ENCODE results near the gene SIRT3. TPM values are rescaled to one million over a fixed set of nuclear protein-coding genes. Genes with fewer than 3 reads are reported as not detected.
"Not testable (repeated sequence)": the region's sequence is repeated elsewhere in the genome, so short reads cannot be mapped to it uniquely, and the experiment has no call there.

Gene SIRT3
- total RNA-seq, 1 donor from 2014 or later: 6.0 TPM

DNA sequence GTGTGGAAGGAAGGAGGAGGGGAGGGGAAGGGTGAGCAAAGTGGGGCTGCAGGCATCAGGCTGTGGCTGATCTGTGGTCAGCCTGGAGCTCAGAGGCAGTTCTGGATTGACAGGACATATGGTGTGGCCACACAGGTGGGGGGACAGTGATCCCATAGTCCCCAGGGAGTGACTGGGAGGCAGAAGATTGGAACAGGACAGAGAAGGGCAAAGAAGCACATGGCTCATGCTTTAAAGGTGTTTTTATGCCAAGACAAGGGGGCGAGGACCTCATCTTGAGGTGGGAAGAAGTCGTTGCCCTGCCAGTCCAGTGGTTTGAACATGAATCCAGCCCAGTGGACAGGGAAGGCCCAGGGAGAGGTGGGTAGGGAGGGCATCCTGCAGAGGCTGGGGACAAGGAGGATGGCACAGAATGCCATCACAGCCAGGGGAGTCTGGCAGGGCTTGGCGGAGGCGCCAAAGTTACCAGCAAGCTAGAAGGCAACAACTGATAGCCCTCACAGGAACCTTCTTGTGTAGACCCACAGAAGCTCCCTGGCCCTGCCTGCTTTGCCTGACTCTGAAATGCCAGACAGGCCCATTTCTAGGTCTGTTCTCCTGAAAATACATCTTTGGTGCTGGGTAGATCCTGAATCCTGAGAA, 32.1 kb downstream of the SIRT3 start:
- no peak for DNase-seq (ENCODE audit: low read depth in 2 of 2)

DNA sequence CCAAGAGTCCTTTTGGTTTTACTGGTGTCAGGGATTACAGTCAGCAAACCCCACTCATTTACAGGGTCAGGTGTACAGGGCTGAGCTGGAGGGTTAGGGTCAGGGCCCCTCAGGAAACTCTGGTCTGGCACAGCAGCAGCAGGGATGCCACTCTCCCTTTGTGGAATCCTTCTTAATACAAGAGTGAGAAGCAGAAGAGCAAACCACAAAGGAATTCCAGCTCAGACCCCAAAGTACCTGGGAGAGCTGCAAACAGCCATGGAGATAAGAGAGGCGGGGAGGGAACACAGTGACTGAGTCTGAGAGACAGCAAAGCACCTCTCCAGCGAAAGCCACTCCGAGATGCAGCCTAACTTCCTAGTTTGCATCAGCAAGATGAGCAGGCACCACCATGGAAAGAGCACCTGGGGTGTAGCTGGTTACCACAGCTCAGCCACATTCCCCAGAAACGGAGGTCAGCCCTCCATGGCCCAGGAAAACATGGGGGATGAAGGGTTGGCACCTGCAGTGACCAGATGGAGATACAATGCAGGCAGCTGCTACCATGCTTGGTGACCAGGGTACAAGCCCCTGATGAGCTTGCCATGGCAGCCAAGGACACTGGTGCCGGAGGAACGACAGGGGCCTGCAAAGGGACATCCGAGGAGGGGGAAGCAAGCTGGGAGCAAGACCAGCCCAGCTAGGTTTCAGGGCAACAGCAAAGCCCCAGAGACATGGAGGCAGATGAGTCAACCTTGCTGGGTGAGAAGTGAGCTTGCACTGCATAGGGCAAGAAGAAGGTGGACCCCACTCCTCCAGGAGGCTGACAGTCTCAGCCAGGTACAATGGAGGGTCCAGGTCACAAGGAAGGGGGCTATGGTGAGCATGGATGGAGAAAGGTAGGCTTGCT, 32.8 kb downstream of the SIRT3 start:
- no peak for DNase-seq (ENCODE audit: low read depth in 2 of 2)

DNA sequence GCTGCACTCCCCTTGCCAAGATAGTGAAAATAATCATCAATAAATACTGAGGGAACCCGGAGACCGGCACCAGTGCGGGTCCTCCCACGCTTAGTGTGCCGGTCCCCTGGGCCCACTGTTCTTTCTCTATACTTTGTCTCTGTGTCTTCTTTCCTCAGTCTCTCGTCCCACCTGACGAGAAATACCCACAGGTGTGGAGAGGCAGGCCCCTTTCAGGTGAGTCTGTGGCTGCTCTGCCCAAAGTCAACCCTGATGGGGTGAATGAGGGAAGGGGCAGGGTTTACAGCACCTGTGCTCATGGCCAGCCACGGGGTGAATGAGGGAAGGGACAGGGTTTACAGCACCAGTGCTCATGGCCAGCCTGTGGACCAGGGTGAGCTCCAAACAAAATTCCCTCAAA, 33.7 kb downstream of the SIRT3 start:
- DNase-seq (ENCODE audit: low read depth in 2 of 2): no peak

DNA sequence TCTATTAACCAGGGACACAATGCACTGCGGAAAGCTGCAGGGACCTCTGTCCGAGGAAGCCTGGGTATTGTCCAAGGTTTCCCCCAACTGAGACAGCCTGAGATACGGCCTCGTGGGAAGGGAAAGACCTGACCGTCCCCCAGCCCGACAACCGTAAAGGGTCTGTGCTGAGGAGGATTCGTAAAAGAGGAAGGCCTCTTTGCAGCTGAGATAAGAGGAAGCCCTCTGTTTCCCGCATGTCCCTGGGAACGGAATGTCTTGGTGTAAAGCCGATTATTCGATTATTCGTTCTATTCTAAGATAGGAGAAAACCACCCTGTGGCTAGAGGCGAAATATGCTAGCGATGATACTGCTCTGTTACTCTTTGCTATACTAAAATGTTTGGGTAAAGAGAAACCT, 34.2 kb downstream of the SIRT3 start:
- no peak for DNase-seq (ENCODE audit: low read depth in 2 of 2)

DNA sequence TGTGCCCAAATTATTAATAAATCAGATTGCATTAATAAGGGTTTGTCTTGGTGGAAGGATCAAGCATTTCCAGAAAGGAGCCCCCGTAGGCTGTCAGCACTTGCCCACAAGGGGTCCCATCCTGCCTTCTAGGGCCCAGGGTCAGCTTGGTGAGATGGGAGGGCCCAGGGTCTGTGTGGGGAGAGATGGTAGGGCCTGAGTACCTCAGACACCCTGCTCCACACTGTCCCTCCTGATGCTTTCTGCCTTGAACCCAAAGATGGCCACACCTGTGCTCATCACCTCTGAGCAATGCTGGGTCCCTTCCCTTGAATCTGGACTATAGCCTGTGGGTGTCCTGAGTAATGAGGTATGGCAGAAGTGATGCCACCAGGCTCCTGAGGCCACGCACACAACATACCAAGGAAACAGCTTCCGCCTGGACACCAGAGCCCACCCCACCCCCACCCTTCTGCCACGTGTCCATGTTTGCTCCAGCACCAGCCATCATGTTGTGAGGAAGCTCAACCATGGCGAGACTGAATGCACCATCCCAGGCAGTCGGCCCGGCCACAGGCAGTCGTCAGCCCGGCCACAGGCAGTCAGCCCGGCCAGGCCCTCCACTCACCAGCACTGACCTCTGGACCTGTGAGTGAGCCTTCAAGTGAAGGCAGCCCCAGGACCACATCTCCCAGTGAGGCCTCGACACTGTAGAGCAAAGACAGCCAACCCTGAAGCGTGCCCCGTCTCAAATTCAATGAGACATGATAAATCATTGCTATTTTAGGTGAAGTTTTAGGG, 35.7 kb downstream of the SIRT3 start:
- no peak for DNase-seq (ENCODE audit: low read depth in 2 of 2)

DNA sequence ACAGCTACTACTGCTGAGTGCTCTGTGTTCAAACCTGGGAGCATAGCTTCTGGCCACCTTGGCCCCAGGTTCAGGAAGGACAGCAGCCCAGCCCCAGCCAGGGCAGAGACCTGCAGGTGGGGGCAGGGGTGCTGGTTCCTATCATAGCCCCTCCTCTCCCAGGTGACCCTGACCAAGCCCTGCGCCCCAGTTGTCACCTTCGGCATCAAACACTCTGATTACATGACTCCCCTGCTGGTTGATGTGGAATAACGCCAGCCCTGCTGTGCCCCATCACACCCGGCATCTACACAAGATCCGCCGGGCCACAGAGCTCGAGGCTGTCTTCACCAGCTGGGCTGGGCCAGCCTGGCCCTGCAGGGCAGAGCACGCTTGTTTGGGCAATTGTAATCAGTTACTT, 36.4 kb downstream of the SIRT3 start:
- no peak for DNase-seq (ENCODE audit: low read depth in 2 of 2)

DNA sequence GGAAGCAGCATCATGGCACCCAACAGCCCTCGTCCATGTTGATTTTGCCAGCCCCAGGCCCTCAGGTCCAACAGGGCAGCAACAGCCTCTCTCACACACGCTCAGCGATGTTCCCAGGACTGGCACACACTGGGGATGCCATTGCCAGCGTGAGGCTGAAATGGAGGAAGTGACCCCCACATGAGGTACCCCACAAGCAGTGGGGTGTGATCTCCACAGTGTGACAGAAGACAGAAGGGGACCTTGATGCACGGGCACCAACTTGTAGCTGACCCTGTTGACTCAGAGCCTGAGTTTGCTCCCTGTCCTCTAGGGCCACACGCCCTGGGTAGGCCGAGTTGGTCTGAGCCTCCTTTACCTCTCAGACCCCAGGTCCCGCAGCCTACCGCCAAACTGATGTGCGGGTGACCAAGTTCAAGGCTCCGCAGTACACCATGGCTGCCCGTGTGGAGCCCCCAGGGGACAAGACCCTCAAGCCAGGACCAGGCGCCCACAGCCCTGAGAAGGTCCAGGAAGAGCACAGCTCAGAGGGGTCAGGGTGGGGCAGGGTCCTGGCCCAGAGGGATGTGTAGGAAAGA, 37.0 kb downstream of the SIRT3 start:
- DNase-seq (ENCODE audit: low read depth in 2 of 2): no peak

DNA sequence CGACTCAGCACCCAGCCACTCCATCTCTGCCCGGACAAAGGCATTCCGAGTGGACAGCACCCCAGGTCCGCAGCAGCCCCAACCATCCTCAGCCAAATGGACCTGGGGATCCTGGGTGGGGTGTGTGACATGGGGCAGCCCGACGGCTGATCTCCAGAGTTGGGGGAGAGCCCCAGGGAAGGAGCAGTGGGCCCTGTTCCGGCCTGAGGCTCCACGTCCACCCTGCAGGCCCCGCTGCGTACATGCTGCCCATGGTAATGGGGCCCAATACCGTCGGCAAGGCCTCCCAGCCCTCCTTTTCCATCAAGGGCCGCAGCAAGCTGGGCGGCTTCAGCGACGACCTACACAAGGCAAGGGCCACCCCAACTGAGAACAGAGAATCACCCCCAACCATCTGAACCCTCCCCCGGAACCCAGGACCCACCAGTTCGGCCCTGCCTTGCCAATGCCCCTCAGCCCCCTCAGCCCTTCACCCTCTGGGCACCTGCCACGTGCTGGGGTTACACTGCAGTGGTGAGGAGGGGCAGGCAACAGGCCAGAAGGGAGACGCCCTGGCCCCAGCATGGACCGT, 37.8 kb downstream of the SIRT3 start:
- no peak for DNase-seq (ENCODE audit: low read depth in 2 of 2)

DNA sequence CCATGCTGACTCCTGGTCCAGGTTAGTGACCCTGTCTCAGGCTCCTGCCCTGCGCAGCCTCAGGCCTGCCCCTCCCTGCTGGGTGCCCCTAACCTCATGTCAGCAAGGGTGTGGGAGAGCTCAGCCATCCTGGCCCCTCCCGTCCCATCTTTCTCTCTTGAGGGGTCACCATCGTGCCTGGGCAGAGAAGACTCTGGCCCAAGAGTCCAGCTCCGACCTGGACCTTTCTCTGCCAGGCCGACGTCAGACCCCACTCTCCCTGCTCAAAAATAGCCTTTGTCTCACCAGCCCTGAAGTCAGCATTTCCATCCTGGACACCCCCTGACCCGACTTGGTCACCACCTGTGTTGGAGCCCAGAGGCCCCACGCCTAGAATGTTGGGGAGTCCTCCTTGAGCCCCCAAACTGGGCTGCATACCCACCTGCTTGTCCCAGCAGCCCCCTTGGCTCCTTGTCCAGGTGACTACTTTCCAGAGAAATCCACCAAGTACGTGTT, 38.4 kb downstream of the SIRT3 start:
- no peak for DNase-seq (ENCODE audit: low read depth in 2 of 2)

DNA sequence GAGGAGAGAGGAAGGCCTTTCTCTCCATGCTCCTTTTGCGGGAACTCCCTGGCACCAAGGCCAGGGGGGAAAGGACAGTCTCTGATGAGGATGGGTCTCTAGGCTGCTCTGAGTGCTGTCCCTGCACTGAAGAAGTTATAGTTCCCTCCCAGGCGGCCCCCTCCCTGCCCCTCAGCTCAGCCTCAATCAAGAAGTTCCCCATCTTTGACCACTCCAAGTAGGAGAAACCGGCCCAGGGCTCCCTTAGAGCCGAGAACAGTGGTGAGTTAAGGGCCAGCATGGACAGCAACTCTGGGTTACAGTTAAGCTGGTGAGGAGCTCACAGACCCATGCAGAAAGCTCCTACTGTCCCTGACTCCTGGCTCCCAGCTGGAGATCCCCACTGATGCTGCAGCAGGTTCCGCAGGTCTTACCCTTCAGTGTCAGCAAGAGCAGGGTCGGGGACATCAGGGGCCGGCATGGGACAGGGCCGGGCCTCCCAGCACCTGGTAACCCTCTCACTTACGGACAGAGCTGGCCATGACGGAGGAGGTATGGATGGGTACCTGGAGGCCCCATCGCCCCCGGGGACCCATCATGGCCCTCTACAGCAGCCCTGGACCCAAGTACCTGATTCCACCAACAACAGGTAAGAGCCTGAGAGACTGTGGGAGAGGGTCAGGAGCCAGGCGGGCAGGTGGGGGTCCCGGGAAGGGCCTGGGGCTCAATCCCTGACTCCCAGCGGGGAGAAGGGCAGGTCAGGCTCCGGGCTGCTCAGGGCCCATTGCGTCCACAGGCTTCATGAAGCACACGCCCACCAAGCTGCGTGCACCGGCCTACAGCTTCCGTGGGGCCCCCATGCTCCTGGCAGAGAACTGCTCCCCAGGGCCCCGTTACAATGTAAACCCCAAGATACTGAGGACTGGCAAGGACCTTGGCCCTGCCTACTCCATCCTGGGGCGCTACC, 39.1 kb downstream of the SIRT3 start:
- no peak for DNase-seq (ENCODE audit: low read depth in 2 of 2)

DNA sequence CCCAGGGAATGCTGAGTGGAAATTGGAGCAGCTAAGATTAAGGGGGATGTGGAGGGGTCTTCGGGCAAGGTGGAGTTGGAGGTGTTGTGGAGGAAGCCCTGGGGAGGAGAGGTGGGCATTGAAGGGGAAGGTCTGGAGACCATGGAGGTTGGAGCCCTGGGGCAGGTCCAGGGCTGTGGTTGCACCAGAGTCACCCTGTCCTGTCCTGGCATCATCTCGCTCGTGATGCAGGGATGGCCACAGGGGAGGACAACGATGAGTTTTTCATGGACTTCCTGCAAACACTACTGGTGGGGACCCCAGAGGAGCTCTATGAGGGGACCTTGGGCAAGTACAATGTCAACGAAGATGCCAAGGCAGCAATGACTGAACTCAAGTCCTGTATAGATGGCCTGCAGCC, 42.7 kb downstream of the SIRT3 start:
- DNase-seq (ENCODE audit: low read depth in 2 of 2): not testable (repeated sequence)

DNA sequence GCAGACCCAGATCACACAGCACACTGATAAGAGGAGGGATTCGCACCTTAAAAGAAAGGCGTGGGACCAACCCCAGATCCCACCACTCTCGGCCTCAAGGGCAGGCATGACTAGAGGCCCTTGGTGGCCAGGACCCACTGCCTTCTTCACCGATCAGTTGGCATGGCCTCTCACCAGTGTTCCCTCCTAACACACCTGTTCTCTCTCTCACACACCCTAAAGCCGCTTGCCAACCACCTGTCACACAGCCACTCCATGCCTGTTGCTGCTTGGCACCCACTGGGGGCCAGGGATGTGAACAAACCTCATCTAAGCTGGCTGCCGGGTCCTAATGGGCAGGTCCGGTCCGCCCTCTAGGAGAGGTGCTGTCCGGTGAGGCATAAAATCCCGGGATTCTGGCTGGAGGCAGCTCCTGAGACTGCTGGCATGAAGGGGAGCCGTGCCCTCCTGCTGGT, 43.4 kb downstream of the SIRT3 start, which contains the start of gene SCGB1C1:
Gene SCGB1C1, plus strand, starts transcription at position 405 of the 455 bp plus-strand sequence. Its CDS starts 22 bp downstream, at position 427.
- DNase-seq (ENCODE audit: low read depth in 2 of 2): not testable (repeated sequence)

DNA sequence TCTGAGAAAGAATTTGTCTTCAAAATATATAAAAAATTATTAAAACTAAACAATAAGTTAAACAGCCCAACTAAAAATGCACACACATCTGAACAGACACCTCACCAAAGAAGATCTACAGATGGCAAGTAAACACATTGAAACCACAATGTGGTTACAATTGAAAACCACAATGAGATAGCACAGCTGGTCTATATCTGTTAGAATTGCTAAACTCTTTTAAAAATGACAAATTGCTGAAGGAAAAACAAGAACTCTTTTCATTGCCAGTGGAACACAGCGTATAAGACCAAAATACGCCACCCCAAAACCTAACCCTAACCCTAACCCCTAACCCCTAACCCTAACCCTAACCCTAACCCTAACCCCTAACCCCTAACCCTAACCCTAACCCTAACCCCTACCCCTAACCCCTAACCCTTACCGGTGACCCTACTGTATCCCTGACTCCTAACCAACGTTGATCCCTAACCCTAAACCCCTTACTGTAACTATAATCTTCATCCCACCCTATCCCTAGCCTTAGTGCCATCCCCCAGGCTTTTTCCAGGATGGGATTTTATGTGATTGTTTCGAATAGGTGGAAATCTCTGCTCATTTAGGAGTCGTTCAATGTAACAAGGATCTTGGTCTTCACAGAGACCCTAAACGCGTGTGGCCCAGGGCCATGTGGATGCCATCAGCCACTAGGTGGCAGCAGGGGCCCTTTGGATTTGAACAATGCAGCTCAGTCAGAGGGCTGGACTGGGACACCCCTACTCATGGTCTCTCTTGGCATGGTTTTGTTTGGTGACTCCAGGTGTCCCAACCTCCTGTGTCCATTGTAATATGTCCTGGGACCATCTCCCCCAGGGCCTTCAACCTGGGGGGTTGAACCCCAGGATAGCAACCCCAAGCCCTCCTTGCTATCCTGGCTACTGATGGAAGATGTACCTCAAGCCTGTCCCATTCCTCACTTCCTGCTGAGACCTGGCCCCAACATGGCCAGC, 44.4 kb downstream of the SIRT3 start:
- not testable (repeated sequence) for DNase-seq (ENCODE audit: low read depth in 2 of 2)

DNA sequence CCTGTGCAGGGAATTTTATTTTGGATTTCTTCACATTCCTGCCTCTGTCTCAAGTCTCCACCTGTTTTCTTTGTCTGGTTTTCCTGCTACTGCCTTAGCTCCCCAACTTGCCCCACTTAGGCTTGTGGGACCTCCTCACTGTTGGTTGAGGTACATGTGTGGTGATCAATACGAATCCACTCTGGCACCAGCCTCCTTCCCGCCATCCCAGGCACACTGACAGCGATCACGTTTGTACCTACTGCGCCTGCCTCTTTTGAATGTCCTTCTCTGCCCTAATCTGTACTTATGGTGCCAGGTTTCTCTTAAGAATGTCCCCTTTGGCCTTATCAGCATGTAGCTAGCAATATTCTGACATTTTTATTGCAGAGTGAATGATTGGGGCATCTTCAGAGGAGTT, 45.6 kb downstream of the SIRT3 start:
- DNase-seq (ENCODE audit: low read depth in 2 of 2): not testable (repeated sequence)

DNA sequence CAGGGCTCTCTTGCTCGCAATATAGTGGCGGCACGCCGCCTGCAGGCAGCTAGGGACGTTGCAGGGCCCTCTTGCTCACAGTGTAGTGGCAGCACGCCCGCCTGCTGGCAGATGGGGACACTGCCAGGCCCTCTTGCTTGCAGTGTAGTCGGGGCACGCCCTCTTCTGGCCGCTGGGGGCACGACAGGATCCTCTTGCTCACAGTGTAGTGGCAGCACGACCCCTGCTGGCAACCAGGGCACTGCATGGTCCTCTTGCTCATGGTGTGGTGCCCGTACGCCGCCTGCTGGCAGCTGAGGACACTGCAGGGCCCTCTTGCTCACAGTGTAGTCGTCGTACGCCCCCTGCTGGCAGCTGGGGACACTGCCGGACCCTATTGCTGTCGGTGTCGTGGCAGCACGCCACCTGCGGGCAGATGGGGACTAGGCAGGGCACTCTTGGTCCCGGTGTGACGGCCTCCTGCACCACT, 46.3 kb downstream of the SIRT3 start:
- not testable (repeated sequence) for DNase-seq (ENCODE audit: low read depth in 2 of 2)

DNA sequence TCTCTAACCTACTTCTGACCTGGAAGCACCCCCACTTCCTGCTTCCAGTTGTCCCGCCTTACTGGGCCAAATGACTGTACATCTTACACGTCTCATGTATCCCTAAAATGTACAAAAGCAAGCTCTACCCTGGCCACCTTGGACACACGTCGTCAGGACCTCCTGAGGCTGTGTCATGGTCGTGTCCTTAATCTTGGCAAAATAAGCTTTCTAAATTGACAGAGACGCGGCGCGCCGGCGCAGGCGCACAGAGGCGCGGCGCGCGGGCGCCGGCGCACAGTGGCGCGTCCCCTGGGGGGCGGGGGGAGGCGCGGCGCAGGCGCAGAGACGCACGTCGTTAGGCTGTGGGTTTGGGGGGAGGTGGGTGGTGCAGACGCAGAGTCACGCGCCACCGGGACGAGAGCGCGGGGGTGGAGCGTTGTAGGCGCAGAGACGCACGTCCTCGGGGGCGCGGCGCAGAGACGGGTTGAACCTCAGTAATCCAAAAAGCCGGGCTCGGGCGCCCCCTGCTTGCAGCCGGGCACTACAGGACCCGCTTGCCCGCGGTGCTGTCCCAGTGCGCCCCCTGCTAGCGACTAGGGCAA, 46.9 kb downstream of the SIRT3 start:
- DNase-seq (ENCODE audit: low read depth in 2 of 2): peak; percentile 75 to 90

DNA sequence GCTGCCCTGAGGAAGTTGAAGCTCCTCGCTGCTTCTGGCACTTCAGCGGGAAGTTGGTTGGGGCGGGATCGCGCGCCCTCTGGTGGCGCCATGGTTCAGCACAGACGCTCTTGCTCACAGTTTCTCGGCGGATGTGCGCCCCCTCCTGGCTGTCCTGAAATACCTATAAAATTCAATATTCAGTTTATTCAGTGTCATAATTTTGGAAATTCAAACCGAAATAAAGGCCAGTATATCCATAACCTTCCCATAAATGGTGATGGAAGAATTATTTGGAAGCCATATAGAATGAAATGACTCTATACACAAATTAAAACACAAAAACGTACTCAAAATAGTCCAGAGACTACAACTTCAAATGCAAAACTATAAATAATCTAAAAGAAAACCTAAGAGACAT, 55.9 kb downstream of the SIRT3 start:
- not testable (repeated sequence) for DNase-seq (ENCODE audit: low read depth in 2 of 2)
